HEK293 (cell line): ENCODE measurements around the gene HNF1A.

ENCODE experiments used
- CTCF ChIA-PET: fragments of 350-600 bp; formaldehyde crosslinking; extraction: SDS; loops from one replicate; lab custom pipeline; 2021; ENCODE audit warnings: antibody characterized with exemption; lab: Yijun Ruan, JAX
- POLR2A ChIA-PET: fragments of 300-600 bp; formaldehyde crosslinking; extraction: SDS; loops from one replicate; lab custom pipeline; 2020; ENCODE audit warnings: antibody characterized with exemption, inconsistent platforms; lab: Yijun Ruan, JAX
- H3K27ac ChIP-seq: fragments of 200-500 bp; sonication (Bioruptor generic); 2 replicates; pipeline ENCODE4 v1.5.1; 2014; ENCODE audit warnings: low read depth, low read length, control low read depth, inconsistent platforms; ENCODE audit errors: extremely low read depth
- H3K36me3 ChIP-seq, 2 experiments: fragments of 200-500 bp in 1 of 2; sonication (Bioruptor generic) in 1 of 2; 1 replicate in 1 of 2; 2 replicates in 1 of 2; pipeline ENCODE4 v1.5.1; 2014 to 2017; ENCODE audit warnings: inconsistent platforms in 2 of 2, low read length in 2 of 2; ENCODE audit not compliant: control insufficient read depth in 2 of 2, insufficient read depth in 1 of 2
- H3K4me1 ChIP-seq: fragments of 200-500 bp; sonication (Bioruptor generic); 2 replicates; pipeline ENCODE4 v1.5.1; 2014; ENCODE audit warnings: mild to moderate bottlenecking, low read length, inconsistent platforms; ENCODE audit not compliant: control insufficient read depth, insufficient read depth
- H3K4me3 ChIP-seq: 2 replicates; pipeline ENCODE4 v1.5.1; 2011; ENCODE audit warnings: low read depth, mild to moderate bottlenecking, control low read depth, low read length, moderate library complexity
- H3K9me3 ChIP-seq: fragments of 200-500 bp; sonication (Bioruptor generic); 2 replicates; pipeline ENCODE4 v1.5.1; 2014; ENCODE audit warnings: low read depth, low read length, inconsistent platforms; ENCODE audit not compliant: control insufficient read depth, insufficient read depth
- BCL11B ChIP-seq: fragments of 450-650 bp; formaldehyde crosslinking; IDR thresholded peaks from 2 replicates; pipeline ENCODE4 v1.5.1; 2016; ENCODE audit warnings: low read depth, missing biosample characterization, missing genetic modification characterization
- GLIS2 ChIP-seq: fragments of 450-650 bp; formaldehyde crosslinking; IDR thresholded peaks from 2 replicates; pipeline ENCODE4 v1.5.1; 2016; ENCODE audit warnings: missing biosample characterization, missing genetic modification characterization
- HOXC10 ChIP-seq: sonication (generic); formaldehyde crosslinking; IDR thresholded peaks from 2 replicates; pipeline ENCODE4 v1.8.1; 2023; ENCODE audit warnings: mild to moderate bottlenecking, missing genetic modification reagents
- MYNN ChIP-seq: fragments of 450-650 bp; formaldehyde crosslinking; IDR thresholded peaks from 2 replicates; pipeline ENCODE4 v1.5.1; 2016; ENCODE audit warnings: missing biosample characterization, missing genetic modification characterization, borderline replicate concordance
- SP2 ChIP-seq: fragments of 450-650 bp; formaldehyde crosslinking; IDR thresholded peaks from 2 replicates; pipeline ENCODE4 v1.5.1; 2016; ENCODE audit warnings: missing biosample characterization, missing genetic modification characterization
- ZFP3 ChIP-seq: fragments of 450-650 bp; formaldehyde crosslinking; IDR thresholded peaks from 2 replicates; pipeline ENCODE4 v1.5.1; 2016; ENCODE audit warnings: low read depth, missing biosample characterization, missing genetic modification characterization
- ZFP69B ChIP-seq: fragments of 450-650 bp; formaldehyde crosslinking; IDR thresholded peaks from 2 replicates; pipeline ENCODE4 v1.5.1; 2016; ENCODE audit warnings: missing biosample characterization, missing genetic modification characterization
- ZNF114 ChIP-seq: fragments of 450-650 bp; formaldehyde crosslinking; IDR thresholded peaks from 2 replicates; pipeline ENCODE4 v1.5.0; 2017; ENCODE audit warnings: missing biosample characterization, missing genetic modification characterization
- ZNF132 ChIP-seq: fragments of 450-650 bp; formaldehyde crosslinking; IDR thresholded peaks from 2 replicates; pipeline ENCODE4 v1.5.1; 2017; ENCODE audit warnings: missing biosample characterization, missing genetic modification characterization, borderline replicate concordance
- ZNF155 ChIP-seq: fragments of 450-650 bp; formaldehyde crosslinking; IDR thresholded peaks from 2 replicates; pipeline ENCODE4 v1.5.1; 2016; ENCODE audit warnings: missing biosample characterization, missing genetic modification characterization
- ZNF211 ChIP-seq: fragments of 450-650 bp; formaldehyde crosslinking; IDR thresholded peaks from 2 replicates; pipeline ENCODE4 v1.5.1; 2016; ENCODE audit warnings: low read depth, missing biosample characterization, missing genetic modification characterization
- ZNF266 ChIP-seq: fragments of 450-650 bp; formaldehyde crosslinking; IDR thresholded peaks from 2 replicates; pipeline ENCODE4 v1.5.1; 2016; ENCODE audit warnings: missing biosample characterization, missing genetic modification characterization, low read depth
- ZNF274 ChIP-seq, 2 experiments: fragments of 200-500 bp in 1 of 2; fragments of 450-650 bp in 1 of 2; sonication (Bioruptor generic) in 1 of 2; formaldehyde crosslinking in 1 of 2; IDR thresholded peaks; 2 replicates each; pipeline versions ENCODE4 v1.5.1 to v1.6.1; 2014 to 2016; ENCODE audit warnings: borderline replicate concordance in 1 of 2, inconsistent platforms in 1 of 2, low read length in 1 of 2, missing biosample characterization in 1 of 2, missing genetic modification characterization in 1 of 2
- ZNF366 ChIP-seq: fragments of 450-650 bp; formaldehyde crosslinking; conservative IDR thresholded peaks from 2 replicates; pipeline ENCODE4 v1.5.1; 2016; ENCODE audit warnings: missing biosample characterization, missing genetic modification characterization
- ZNF544 ChIP-seq: fragments of 450-650 bp; formaldehyde crosslinking; IDR thresholded peaks from 2 replicates; pipeline ENCODE4 v1.5.0; 2017; ENCODE audit warnings: missing biosample characterization, missing genetic modification characterization
- ZNF768 ChIP-seq: fragments of 450-650 bp; formaldehyde crosslinking; IDR thresholded peaks from 2 replicates; pipeline ENCODE4 v1.5.1; 2018; ENCODE audit warnings: missing biosample characterization, mild to moderate bottlenecking, missing genetic modification characterization
- TF ChIP-seq, protein P1 (sequence below): fragments of 450-650 bp; formaldehyde crosslinking; IDR thresholded peaks from 2 replicates; pipeline ENCODE4; 2016; ENCODE audit warnings: missing biosample characterization, missing genetic modification characterization
- TF ChIP-seq, protein P2 (sequence below): fragments of 450-650 bp; formaldehyde crosslinking; IDR thresholded peaks from 2 replicates; pipeline ENCODE4 v1.5.0; 2017; ENCODE audit warnings: missing biosample characterization, missing genetic modification characterization, borderline replicate concordance
- TF ChIP-seq, protein P3 (sequence below): fragments of 450-650 bp; formaldehyde crosslinking; optimal IDR thresholded peaks from 2 replicates; pipeline ENCODE3; 2016; ENCODE audit warnings: missing biosample characterization, mild to moderate bottlenecking, missing genetic modification characterization
- TF ChIP-seq, protein P4 (sequence below): fragments of 450-650 bp; formaldehyde crosslinking; IDR thresholded peaks from 2 replicates; pipeline ENCODE4 v1.5.1; 2016; ENCODE audit warnings: missing biosample characterization, missing genetic modification characterization
- TF ChIP-seq, protein P5 (sequence below): fragments of 450-650 bp; formaldehyde crosslinking; IDR thresholded peaks from 2 replicates; pipeline ENCODE4 v1.5.1; 2016; ENCODE audit warnings: missing biosample characterization, missing genetic modification characterization
- TF ChIP-seq, protein P6 (sequence below): fragments of 450-650 bp; formaldehyde crosslinking; IDR thresholded peaks from 2 replicates; pipeline ENCODE4 v1.5.1; 2016; ENCODE audit warnings: missing biosample characterization, missing genetic modification characterization

Gene HNF1A

DNA sequence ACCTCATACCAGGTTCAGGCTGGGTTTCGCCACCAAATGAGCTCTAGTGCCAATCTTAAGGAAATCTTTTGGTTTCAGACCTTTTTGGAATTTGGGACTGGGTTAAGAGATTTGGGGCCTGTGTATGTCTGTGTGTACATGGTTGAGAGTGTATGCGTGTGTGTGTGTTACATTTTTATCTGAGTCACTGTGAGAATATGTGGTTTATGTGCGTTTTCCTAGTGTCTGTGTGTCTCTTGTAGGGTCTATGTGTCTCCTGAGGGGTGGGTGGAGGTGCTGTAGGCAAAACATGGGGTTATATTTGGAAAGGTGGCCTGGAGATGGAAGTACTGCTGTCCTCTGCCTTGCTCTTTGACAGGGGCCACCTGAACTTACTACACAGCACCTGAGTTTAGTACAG lies 20.1 kb downstream of the HNF1A start (continued):
- no peak for TF ChIP-seq ZNF155 (tag by site-specific recombination)
- TF ChIP-seq ZNF366 (tag by site-specific recombination), result no peak
- no peak for TF ChIP-seq BCL11B
- no peak for TF ChIP-seq ZNF132 (tag by site-specific recombination)

DNA sequence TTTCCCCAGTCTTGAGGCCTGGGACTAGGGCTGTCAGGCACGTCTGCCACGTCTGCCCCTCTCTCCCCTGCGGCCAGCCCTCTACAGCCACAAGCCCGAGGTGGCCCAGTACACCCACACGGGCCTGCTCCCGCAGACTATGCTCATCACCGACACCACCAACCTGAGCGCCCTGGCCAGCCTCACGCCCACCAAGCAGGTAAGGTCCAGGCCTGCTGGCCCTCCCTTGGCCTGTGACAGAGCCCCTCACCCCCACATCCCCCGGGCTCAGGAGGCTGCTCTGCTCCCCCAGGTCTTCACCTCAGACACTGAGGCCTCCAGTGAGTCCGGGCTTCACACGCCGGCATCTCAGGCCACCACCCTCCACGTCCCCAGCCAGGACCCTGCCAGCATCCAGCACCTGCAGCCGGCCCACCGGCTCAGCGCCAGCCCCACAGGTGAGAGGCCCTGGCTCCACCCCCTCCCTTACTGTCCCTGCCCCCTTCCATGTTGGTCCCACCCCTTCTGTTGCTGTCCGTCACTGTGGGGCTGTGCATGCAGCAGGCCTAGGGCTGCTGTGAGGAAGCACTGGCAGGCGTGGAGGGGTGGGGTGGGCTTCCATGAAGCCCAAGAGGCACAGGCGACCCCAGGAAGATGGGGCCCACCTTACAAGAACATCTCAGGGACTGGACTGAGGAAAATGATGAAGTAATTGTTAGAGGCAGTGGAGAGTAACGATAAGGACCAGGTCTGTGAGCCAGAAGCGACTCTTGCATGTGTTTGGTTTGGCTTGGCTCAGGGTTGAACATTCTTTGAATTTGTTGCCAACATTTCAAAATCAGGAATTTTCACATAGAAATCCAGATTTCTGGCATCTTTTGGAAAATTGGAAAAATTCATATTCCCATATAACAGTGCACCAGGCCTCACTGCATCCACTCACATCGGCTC lies 21.1 kb downstream of the HNF1A start:
- no peak overlapping the region for H3K27ac ChIP-seq
- H3K9me3 ChIP-seq, result no peaks in the 10 kb centered on the region
- ChIA-PET CTCF (interaction anchor here (1.7 kb wide), 1 partner anchor 28 kb away, joined by 4 read pairs; no protein-coding TSS in a partner anchor), POLR2A (interaction anchor here (0.7 kb wide), 1 partner anchor 10 kb away, joined by 3 read pairs; no protein-coding TSS in a partner anchor)
- H3K36me3 ChIP-seq, result peaks cover 9 to 39% of the 10 kb centered on the region in 2 experiments; a peak in 2 of 3 replicates
- H3K4me3 ChIP-seq, result no peak overlapping the region
- TF ChIP-seq MYNN (tag by site-specific recombination) (no peak), ZNF768 (tag by site-specific recombination) (no peak), ZFP69B (no peak), GLIS2 (tag by site-specific recombination) (peak; percentile 34; the same call in 1 of the 2 replicates), SP2 (tag by site-specific recombination) (peak; percentile 17; the same call in 1 of the 2 replicates), ZNF266 (tag by site-specific recombination) (no peak), ZNF274 (IDR thresholded peaks at IDR 0.05; ENCODE audit: low read length) (no peak), ZNF274 (tag by site-specific recombination; IDR thresholded peaks at IDR 0.05; ENCODE audit: borderline replicate concordance) (no peak), HOXC10 (CRISPR knock-in tag) (no peak), ZFP3 (no peak), ZNF544 (tag by site-specific recombination) (no peak), ZNF211 (tag by site-specific recombination) (no peak), ZNF114 (tag by site-specific recombination) (no peak)
- TF ChIP-seq, protein P1, sequence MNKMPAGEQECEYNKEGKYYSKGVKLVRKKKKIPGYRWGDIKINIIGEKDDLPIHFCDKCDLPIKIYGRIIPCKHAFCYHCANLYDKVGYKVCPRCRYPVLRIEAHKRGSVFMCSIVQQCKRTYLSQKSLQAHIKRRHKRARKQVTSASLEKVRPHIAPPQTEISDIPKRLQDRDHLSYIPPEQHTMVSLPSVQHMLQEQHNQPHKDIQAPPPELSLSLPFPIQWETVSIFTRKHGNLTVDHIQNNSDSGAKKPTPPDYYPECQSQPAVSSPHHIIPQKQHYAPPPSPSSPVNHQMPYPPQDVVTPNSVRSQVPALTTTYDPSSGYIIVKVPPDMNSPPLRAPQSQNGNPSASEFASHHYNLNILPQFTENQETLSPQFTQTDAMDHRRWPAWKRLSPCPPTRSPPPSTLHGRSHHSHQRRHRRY (tag by site-specific recombination), result no peak
- TF ChIP-seq, protein P2, sequence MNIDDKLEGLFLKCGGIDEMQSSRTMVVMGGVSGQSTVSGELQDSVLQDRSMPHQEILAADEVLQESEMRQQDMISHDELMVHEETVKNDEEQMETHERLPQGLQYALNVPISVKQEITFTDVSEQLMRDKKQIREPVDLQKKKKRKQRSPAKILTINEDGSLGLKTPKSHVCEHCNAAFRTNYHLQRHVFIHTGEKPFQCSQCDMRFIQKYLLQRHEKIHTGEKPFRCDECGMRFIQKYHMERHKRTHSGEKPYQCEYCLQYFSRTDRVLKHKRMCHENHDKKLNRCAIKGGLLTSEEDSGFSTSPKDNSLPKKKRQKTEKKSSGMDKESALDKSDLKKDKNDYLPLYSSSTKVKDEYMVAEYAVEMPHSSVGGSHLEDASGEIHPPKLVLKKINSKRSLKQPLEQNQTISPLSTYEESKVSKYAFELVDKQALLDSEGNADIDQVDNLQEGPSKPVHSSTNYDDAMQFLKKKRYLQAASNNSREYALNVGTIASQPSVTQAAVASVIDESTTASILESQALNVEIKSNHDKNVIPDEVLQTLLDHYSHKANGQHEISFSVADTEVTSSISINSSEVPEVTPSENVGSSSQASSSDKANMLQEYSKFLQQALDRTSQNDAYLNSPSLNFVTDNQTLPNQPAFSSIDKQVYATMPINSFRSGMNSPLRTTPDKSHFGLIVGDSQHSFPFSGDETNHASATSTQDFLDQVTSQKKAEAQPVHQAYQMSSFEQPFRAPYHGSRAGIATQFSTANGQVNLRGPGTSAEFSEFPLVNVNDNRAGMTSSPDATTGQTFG (tag by site-specific recombination), result no peak
- TF ChIP-seq, protein P3, sequence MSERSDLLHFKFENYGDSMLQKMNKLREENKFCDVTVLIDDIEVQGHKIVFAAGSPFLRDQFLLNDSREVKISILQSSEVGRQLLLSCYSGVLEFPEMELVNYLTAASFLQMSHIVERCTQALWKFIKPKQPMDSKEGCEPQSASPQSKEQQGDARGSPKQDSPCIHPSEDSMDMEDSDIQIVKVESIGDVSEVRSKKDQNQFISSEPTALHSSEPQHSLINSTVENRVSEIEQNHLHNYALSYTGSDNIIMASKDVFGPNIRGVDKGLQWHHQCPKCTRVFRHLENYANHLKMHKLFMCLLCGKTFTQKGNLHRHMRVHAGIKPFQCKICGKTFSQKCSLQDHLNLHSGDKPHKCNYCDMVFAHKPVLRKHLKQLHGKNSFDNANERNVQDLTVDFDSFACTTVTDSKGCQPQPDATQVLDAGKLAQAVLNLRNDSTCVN (tag by site-specific recombination), result no peak
- TF ChIP-seq, protein P4, sequence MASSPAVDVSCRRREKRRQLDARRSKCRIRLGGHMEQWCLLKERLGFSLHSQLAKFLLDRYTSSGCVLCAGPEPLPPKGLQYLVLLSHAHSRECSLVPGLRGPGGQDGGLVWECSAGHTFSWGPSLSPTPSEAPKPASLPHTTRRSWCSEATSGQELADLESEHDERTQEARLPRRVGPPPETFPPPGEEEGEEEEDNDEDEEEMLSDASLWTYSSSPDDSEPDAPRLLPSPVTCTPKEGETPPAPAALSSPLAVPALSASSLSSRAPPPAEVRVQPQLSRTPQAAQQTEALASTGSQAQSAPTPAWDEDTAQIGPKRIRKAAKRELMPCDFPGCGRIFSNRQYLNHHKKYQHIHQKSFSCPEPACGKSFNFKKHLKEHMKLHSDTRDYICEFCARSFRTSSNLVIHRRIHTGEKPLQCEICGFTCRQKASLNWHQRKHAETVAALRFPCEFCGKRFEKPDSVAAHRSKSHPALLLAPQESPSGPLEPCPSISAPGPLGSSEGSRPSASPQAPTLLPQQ (tag by site-specific recombination), result 0 out of 2 replicates have a peak, but pooled peaks have one; percentile 29
- TF ChIP-seq, protein P5, sequence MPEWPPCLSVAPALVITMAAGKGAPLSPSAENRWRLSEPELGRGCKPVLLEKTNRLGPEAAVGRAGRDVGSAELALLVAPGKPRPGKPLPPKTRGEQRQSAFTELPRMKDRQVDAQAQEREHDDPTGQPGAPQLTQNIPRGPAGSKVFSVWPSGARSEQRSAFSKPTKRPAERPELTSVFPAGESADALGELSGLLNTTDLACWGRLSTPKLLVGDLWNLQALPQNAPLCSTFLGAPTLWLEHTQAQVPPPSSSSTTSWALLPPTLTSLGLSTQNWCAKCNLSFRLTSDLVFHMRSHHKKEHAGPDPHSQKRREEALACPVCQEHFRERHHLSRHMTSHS (tag by site-specific recombination), result no peak
- TF ChIP-seq, protein P6, sequence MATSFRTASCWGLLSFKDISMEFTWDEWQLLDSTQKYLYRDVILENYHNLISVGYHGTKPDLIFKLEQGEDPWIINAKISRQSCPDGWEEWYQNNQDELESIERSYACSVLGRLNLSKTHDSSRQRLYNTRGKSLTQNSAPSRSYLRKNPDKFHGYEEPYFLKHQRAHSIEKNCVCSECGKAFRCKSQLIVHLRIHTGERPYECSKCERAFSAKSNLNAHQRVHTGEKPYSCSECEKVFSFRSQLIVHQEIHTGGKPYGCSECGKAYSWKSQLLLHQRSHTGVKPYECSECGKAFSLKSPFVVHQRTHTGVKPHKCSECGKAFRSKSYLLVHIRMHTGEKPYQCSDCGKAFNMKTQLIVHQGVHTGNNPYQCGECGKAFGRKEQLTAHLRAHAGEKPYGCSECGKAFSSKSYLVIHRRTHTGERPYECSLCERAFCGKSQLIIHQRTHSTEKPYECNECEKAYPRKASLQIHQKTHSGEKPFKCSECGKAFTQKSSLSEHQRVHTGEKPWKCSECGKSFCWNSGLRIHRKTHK (tag by site-specific recombination), result no peak
- H3K4me1 ChIP-seq, result no peaks in the 10 kb centered on the region
